Naive B cell (primary cell): ENCODE data around the gene TXNDC17. TPM values are rescaled to one million over a fixed set of nuclear protein-coding genes. Genes with fewer than 3 reads are reported as not detected.
A peak's percentile ranks its signal among the peaks of the same experiment; 100 is the strongest.
"Not testable (repeated sequence)": the region's sequence is repeated elsewhere in the genome, so short reads cannot be mapped to it uniquely, and the experiment has no call there.

ENCODE experiments used
- ATAC-seq, 2 donors: fragments of 150-1000 bp; cut with Tn5 transposase; 2 replicates each; pipeline ENCODE4 v1.10.0; 2021; ENCODE audit warnings: low read depth in 2 of 2, mild to moderate bottlenecking in 2 of 2, moderate library complexity in 2 of 2
- DNase-seq: peaks from one replicate; pipeline ENCODE4 v3.0.0; 2022
- H3K27ac Mint-ChIP-seq, 6 donors: one replicate each; pipeline ENCODE4 v1.8.0; 2020 to 2022; ENCODE audit warnings: mild to moderate bottlenecking in 6 of 6, mixed read lengths in 6 of 6, moderate library complexity in 5 of 6, inconsistent platforms in 2 of 6
- H3K27me3 Mint-ChIP-seq, 3 donors: one replicate each; pipeline ENCODE4 v1.8.0; 2021 to 2022; ENCODE audit warnings: mixed read lengths in 3 of 3, mild to moderate bottlenecking in 1 of 3
- H3K36me3 Mint-ChIP-seq, 2 donors: one replicate each; pipeline ENCODE4 v1.8.0; 2020 to 2022; ENCODE audit warnings: mixed read lengths in 2 of 2, inconsistent platforms in 1 of 2, mild to moderate bottlenecking in 1 of 2
- H3K4me1 Mint-ChIP-seq, 3 donors: one replicate each; pipeline ENCODE4 v1.8.0; 2020 to 2022; ENCODE audit warnings: mixed read lengths in 3 of 3, inconsistent platforms in 1 of 3, mild to moderate bottlenecking in 1 of 3, moderate library complexity in 1 of 3
- H3K4me3 Mint-ChIP-seq, 8 donors: one replicate each; pipeline ENCODE4 v1.8.0; 2020 to 2022; ENCODE audit warnings: mild to moderate bottlenecking in 8 of 8, mixed read lengths in 8 of 8, moderate library complexity in 8 of 8, inconsistent platforms in 2 of 8
- H3K9me3 Mint-ChIP-seq, 7 donors: one replicate each; pipeline ENCODE4 v1.8.0; 2020 to 2022; ENCODE audit warnings: mixed read lengths in 7 of 7, mild to moderate bottlenecking in 5 of 7, inconsistent platforms in 2 of 7, moderate library complexity in 1 of 7
- polyA plus RNA-seq, 6 donors: library from polyadenylated mRNA; unstranded; fragments of 300-500 nt; fragmentation: Illumina TruSeq; gene quantifications; one replicate each; pipeline ENCODE4 v1.2.3, GENCODE V29; 2021; ENCODE audit warnings: low read depth in 6 of 6

TXNDC17 gene
- polyA plus RNA-seq, result 10 to 100 TPM; 57.8 to 85.5 (median 64.4) TPM

DNA sequence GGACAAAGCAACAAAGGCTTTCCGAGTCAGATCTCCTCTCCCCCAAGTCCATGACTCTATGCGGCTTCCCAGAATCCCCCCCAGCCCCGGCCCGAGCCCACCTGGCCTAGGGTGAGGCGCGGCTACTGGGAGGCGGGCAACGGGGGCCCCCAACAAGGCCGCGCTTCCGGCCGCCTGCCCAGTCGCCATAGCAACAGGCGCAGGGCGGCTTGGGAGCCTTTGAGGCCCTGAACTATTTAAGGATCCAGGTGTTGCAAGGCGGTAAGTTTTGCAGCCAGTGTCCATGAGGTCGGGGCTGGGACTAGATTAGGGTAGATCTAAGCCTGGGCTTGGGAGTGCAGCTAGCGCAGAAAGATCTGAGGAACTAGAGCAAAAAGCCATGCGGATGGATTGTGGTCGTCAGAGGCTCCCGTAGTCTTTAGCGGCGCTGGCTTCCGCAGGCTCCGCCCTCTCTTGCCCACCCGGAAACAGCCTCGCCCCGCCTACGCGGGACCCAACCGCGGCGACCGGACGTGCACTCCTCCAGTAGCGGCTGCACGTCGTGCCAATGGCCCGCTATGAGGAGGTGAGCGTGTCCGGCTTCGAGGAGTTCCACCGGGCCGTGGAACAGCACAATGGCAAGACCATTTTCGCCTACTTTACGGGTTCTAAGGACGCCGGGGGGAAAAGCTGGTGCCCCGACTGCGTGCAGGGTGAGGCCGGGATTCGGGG, at the start of gene TXNDC17, which contains the start of gene KIAA0753:
TSS of gene TXNDC17 (plus strand) at position 525 of the 711 bp plus-strand sequence. CDS start at position 548, 23 bp downstream.
TSS of gene KIAA0753 (minus strand) at position 176 of the 711 bp plus-strand sequence. CDS start 5,608 bp downstream, outside the sequence.
- DNase-seq (peak; percentile 92), ATAC-seq (peak; percentile 90 to 92)
- Mint-ChIP-seq H3K36me3 (no peaks in the 10 kb centered on the region), H3K27me3 (no peaks in the 10 kb centered on the region), H3K4me1 (peaks cover 36 to 49% (median 43%) of the 10 kb centered on the region in 3 donors), H3K9me3 (no peaks in the 10 kb centered on the region), H3K27ac (peak within 1 kb of the TSS; percentile 89 to 100 (median 98)), H3K4me3 (peak within 1 kb of the TSS; percentile 85 to 99 (median 96))

DNA sequence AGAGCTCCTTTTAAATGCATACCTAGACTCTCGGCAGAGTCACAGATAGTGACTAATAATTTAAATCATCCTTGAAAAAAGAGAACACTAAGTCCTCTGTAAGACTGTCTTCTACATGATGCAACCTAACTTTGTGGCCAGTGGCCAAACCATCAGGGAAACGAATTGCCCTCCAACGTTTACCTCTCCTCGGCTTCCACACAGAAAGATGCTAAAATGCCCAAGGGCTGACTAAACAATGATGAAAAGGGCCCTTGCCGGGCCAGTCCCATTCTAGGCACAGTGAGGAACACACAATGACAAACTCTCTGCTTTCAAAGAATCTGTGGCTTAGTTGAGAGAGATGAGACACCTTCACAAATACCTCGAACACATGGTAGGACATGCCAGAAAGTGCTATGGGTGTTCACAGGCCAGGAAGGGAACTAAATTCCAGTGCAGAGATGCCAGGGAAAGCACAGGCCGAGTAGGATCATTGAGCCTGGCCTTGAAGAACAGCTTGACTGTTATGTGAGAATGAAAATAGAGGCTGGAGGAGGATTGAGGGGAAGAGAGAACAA, 49.2 kb upstream of the TXNDC17 start:
- H3K4me3 Mint-ChIP-seq, result no peak overlapping the region
- peaks cover 32 to 53% of the 10 kb centered on the region in 2 donors for H3K36me3 Mint-ChIP-seq
- H3K9me3 Mint-ChIP-seq, result no peaks in the 10 kb centered on the region
- ATAC-seq (no peak), DNase-seq (no peak)
- H3K27ac Mint-ChIP-seq, result peak overlapping the region in 1 of 6 donors; percentile 79
- no peaks in the 10 kb centered on the region for H3K27me3 Mint-ChIP-seq
- peaks cover 0 to 6% (median 0%) of the 10 kb centered on the region in 3 donors for H3K4me1 Mint-ChIP-seq

DNA sequence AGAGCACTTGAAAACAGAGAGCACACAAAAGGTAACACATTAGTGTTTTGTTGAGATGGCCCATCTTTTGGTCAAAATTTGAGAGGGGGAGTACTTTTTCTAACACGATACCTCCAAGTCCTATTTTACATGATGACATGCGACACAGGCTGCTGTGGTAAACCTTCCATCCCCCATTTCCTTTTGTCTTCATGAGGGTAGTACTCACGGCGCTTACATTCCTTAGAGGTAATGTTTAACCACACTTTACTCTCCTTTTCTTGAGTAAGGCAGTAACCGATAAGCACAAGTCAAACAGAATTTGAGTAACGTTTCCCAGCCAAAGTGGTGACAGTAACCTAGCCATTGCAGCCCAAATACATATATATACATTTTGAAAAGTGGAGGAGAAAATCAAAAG, 48.7 kb upstream of the TXNDC17 start:
- H3K4me3 Mint-ChIP-seq, result no peak overlapping the region
- H3K27me3 Mint-ChIP-seq, result no peaks in the 10 kb centered on the region
- DNase-seq, result no peak
- H3K9me3 Mint-ChIP-seq, result no peaks in the 10 kb centered on the region
- H3K4me1 Mint-ChIP-seq, result peaks cover 0 to 6% (median 0%) of the 10 kb centered on the region in 3 donors
- no peak for ATAC-seq
- peaks cover 32 to 53% of the 10 kb centered on the region in 2 donors for H3K36me3 Mint-ChIP-seq
- peak overlapping the region in 1 of 6 donors; percentile 25 for H3K27ac Mint-ChIP-seq

DNA sequence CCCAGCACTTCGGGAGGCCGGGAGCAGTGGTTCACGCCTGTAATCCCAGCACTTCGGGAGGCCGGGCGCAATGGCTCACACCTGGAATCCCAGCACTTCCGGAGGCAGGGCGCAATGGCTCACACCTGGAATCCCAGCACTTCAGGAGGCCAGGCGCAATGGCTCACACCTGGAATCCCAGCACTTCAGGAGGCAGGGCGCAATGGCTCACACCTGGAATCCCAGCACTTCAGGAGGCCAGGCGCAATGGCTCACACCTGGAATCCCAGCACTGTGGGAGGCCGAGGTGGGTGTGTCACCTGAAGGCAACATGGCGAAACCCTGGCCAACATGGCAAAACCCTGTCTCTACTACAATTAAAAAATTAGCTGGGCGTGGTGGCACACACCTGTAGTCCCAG, 47.5 kb upstream of the TXNDC17 start:
- not testable (repeated sequence) for H3K9me3 Mint-ChIP-seq, ATAC-seq
- peaks cover 36 to 41% of the 10 kb centered on the region in 2 donors for H3K36me3 Mint-ChIP-seq

DNA sequence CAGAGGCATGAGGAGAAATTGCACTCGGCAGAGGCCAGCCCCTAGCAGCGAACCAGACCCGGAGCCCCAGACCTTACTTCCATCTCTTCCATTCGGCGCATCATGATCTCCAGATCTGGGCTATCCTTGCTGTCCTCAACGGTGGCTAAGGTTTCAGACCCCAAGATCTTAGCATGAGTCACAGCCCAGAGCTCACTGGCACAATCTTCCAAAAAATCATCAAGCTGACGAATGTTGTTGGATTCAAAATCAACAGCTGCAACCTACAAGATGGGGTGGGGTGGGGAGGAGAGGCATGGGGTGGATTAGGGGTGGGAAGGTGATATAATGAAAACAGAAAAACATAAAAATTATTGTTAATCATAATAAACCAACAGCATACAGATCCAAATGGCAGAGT, 44.8 kb upstream of the TXNDC17 start:
- no peak for DNase-seq
- no peak for ATAC-seq
- Mint-ChIP-seq H3K27ac (no peak overlapping the region), H3K4me3 (peak overlapping the region in 1 of 8 donors; percentile 69), H3K27me3 (no peaks in the 10 kb centered on the region), H3K36me3 (peaks cover 23 to 27% of the 10 kb centered on the region in 2 donors), H3K9me3 (no peaks in the 10 kb centered on the region), H3K4me1 (peaks cover 11 to 17% (median 13%) of the 10 kb centered on the region in 3 donors)

More for the DNA sequence above, 47.5 kb upstream of the TXNDC17 start:
- H3K4me3 Mint-ChIP-seq, H3K27ac Mint-ChIP-seq, DNase-seq, H3K4me1 Mint-ChIP-seq, H3K27me3 Mint-ChIP-seq: not testable (repeated sequence)

DNA sequence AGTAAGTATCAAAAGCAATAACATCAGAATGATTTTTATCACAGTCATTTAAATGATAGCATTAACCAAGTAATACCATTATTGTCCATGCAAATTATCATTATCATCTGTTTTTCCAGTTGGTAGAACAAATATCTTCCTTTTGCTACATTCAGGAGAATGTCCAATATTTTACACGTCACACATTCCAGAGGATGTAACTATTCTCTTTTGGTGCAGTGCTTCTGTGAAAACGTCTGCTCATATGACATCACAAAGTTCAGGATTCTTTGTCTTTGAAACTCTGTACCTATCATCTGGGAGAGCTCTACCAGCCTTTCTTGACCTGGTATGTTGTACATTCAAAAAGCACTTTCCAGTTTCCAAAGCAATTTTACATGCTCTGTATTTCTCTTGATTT, 44.3 kb upstream of the TXNDC17 start:
- DNase-seq (no peak), ATAC-seq (no peak)
- Mint-ChIP-seq H3K4me1 (peaks cover 11 to 17% (median 13%) of the 10 kb centered on the region in 3 donors), H3K9me3 (no peaks in the 10 kb centered on the region), H3K27me3 (no peaks in the 10 kb centered on the region), H3K27ac (no peak overlapping the region), H3K4me3 (no peak overlapping the region), H3K36me3 (peaks cover 23 to 25% of the 10 kb centered on the region in 2 donors)

DNA sequence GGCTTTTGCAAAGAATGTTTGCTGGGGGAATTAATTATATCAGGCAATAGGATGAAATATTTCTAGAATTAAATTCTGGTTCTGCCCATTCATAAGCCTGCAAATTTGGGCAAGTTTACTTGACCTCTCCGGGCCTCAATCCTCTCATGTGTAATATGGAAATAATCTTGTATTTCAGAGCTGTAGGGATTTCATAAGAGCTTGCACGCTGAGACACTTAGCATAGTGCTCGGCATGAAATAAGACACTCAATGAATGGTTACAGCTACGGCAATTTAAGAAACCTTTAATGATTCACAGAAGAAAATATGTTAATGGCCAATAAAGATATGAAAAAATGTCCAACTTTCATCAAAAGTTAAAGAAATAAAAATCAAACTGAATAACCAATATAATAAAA, 43.9 kb upstream of the TXNDC17 start:
- Mint-ChIP-seq H3K4me3 (no peak overlapping the region), H3K27ac (no peak overlapping the region), H3K27me3 (no peaks in the 10 kb centered on the region), H3K36me3 (peaks cover 19 to 21% of the 10 kb centered on the region in 2 donors), H3K4me1 (peaks cover 11 to 17% (median 13%) of the 10 kb centered on the region in 3 donors), H3K9me3 (no peaks in the 10 kb centered on the region)
- DNase-seq (no peak), ATAC-seq (no peak)

DNA sequence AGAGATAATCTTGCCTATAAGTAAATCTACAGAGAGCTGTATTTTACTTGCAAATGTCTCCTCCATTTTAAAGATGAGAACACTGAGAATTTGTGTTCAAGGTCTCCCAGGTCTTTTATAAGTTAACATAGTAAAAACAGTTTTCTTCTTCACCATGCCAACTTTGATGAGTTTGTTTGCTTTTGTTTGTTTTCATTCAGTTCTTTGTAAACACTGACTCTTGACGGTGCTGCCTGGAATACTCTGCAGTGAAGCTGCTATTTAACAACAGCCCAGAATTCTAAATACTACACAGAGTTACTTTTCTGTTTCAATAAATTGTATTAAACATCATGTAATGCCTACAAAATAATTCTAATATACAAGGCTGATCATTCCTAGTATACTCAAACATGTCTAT, 43.1 kb upstream of the TXNDC17 start:
- Mint-ChIP-seq H3K27me3 (no peaks in the 10 kb centered on the region), H3K36me3 (peaks cover 17% of the 10 kb centered on the region in 2 donors), H3K27ac (peak overlapping the region in 1 of 6 donors; percentile 64), H3K9me3 (no peaks in the 10 kb centered on the region), H3K4me1 (peaks cover 11 to 17% (median 13%) of the 10 kb centered on the region in 3 donors), H3K4me3 (no peak overlapping the region)
- DNase-seq (no peak), ATAC-seq (no peak)

DNA sequence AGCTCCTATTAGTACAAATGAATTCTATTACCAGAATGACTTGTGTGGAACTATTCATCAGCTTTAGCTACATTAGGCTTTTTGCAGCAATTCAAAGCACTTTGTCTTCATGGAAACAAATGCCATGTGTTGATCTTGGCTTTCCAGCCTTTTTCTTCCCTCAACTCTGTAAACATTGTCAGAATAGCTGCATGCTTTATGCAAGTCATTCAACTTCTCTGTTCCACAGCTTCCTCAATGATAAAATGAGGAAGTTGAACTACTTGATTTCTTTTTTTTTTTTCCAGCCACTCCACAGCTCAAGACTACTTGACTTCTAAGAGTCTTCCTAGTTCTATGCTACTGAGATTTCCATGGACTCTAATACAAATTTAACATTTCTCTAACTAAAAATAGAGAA, 41.5 kb upstream of the TXNDC17 start:
- Mint-ChIP-seq H3K36me3 (peaks cover 14 to 20% of the 10 kb centered on the region in 2 donors), H3K27me3 (no peaks in the 10 kb centered on the region), H3K4me1 (peaks cover 11 to 17% (median 13%) of the 10 kb centered on the region in 3 donors), H3K9me3 (no peaks in the 10 kb centered on the region), H3K27ac (no peak overlapping the region), H3K4me3 (peak overlapping the region in 1 of 8 donors; percentile 18)
- ATAC-seq (peak; percentile 62 to 83), DNase-seq (peak; percentile 35)

DNA sequence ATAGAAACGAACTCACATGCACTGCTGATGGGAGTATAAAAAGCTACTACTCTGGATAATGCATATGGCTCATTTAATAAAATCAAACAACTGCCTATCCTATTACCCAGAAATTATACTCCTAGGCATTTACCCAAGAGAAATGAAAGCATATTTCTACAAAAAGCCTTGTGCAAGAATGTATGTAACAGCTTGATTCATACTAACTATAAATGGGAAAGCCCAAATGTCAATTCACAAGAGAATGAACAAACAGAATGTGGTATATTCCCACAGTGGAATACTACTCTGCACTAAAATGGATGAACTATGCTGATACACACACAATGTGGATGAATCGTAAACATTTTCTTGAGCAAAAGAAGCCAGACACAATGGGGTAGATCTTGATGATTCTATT, 38.7 kb upstream of the TXNDC17 start:
- Mint-ChIP-seq H3K27ac (no peak overlapping the region), H3K4me1 (peaks cover 11 to 17% (median 13%) of the 10 kb centered on the region in 3 donors), H3K36me3 (peaks cover 13 to 16% of the 10 kb centered on the region in 2 donors), H3K27me3 (no peaks in the 10 kb centered on the region), H3K4me3 (no peak overlapping the region), H3K9me3 (no peaks in the 10 kb centered on the region)
- DNase-seq, result no peak
- ATAC-seq, result no peak

DNA sequence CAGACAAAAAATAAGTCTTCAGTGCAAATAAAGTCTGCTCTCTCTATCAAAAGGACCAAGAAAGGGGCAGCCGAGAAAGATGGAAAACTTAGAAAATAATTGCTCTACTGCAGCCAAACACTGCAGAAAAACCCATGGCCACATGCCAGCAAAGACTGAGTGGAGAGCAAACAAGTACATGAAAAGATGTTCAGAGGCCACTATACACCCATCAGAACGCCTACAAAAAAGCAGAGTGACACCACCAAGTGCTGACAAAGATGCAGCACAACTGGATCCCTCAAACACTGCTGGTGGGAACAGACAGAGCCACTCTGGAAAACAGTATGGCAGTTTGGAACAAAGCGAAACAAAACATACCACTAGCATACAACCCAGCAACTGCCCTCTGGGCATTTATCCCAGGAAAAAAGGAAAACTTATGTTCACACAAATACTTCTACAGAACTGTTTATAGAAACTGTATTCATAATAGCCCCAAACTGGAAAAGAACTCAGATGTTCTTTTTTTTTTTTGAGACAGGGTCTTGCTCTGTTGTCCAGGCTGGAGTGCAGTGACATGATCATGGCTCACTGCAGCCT, 37.0 kb upstream of the TXNDC17 start:
- Mint-ChIP-seq H3K27me3 (no peaks in the 10 kb centered on the region), H3K36me3 (peaks cover 16 to 26% of the 10 kb centered on the region in 2 donors), H3K4me1 (peaks cover 11 to 13% (median 13%) of the 10 kb centered on the region in 3 donors), H3K27ac (no peak overlapping the region), H3K4me3 (no peak overlapping the region), H3K9me3 (no peaks in the 10 kb centered on the region)
- DNase-seq (no peak), ATAC-seq (no peak)

DNA sequence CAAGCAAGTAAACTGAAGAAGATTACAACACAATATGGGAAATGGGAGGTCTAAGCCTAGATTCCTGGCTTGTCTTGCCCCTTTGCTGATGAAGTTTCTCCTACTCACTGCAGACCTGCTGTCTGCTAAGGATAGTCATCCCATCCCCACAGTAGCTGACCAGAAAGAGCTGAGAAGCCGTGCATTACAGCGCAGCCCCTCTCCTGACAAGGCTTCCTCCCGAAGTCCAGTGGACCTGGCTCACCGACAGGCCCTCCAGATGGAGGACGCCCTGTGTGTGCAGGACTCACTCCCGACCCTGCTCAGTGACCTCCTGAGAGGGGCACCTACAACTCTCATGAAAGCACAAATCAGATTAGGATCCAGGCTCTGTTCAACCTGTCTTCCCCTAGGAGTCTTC, 35.7 kb upstream of the TXNDC17 start:
- H3K4me1 Mint-ChIP-seq, result peaks cover under 1 to 2% (median under 1%) of the 10 kb centered on the region in 3 donors
- ATAC-seq, result no peak
- no peak overlapping the region for H3K4me3 Mint-ChIP-seq
- H3K36me3 Mint-ChIP-seq, result peaks cover 21 to 34% of the 10 kb centered on the region in 2 donors
- no peaks in the 10 kb centered on the region for H3K27me3 Mint-ChIP-seq
- peak overlapping the region in 1 of 6 donors; percentile 11 for H3K27ac Mint-ChIP-seq
- no peaks in the 10 kb centered on the region for H3K9me3 Mint-ChIP-seq
- DNase-seq, result no peak

DNA sequence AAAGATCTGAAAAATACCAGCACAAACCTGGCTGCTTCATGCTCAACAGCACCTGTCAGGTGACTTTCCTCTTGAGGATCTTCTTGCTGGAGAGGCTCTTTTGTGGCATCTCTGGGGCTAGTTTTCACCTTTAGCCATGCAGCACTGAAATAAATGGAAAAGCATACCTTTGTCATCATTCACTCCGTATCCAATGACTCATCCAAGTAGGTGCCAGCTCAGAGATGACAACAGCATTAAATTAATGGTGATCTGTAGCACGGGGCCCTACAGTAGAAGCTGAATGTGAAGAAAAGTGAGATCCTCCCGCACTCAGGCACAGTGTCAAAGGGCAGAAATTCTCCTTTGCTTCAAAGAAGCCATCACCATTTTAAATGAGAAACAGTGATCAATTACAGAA, 32.5 kb upstream of the TXNDC17 start:
- Mint-ChIP-seq H3K4me3 (no peak overlapping the region), H3K9me3 (no peaks in the 10 kb centered on the region), H3K27me3 (no peaks in the 10 kb centered on the region), H3K27ac (no peak overlapping the region), H3K4me1 (no peaks in the 10 kb centered on the region), H3K36me3 (peaks cover 31 to 34% of the 10 kb centered on the region in 2 donors)
- no peak for DNase-seq
- no peak for ATAC-seq
